ENCODE data around the gene ZNF598.
A peak's percentile ranks its signal among the peaks of the same experiment; 100 is the strongest.
"Not testable (repeated sequence)": the region's sequence is repeated elsewhere in the genome, so short reads cannot be mapped to it uniquely, and the experiment has no call there.

Gene ZNF598

GRCh38 chr16:2023092-2024031 lies 13.7 kb upstream of the ZNF598 start:
- H3K36me3 ChIP-seq (ENCODE audit: insufficient read depth, low read length), result no peaks in the 10 kb centered on the region
- H3K4me1 ChIP-seq (ENCODE audit: insufficient read depth, low read length), result peaks cover 30% of the 10 kb centered on the region
- peaks cover 10 to 35% of the 10 kb centered on the region in 2 donors for H3K27me3 ChIP-seq (ENCODE audit: control insufficient read depth in 1 of 2, insufficient read depth in 2 of 2, low read length in 2 of 2)
- H3K27ac ChIP-seq (ENCODE audit: low read depth, low read length), result no peak overlapping the region
- H3K9ac ChIP-seq (ENCODE audit: low read length), result no peak overlapping the region
- H3K4me3 ChIP-seq (ENCODE audit: low read depth in 1 of 2, low read length in 2 of 2), result peak overlapping the region; percentile 31 to 55
- H3K9me3 ChIP-seq (ENCODE audit: low read length), result no peaks in the 10 kb centered on the region

DNA sequence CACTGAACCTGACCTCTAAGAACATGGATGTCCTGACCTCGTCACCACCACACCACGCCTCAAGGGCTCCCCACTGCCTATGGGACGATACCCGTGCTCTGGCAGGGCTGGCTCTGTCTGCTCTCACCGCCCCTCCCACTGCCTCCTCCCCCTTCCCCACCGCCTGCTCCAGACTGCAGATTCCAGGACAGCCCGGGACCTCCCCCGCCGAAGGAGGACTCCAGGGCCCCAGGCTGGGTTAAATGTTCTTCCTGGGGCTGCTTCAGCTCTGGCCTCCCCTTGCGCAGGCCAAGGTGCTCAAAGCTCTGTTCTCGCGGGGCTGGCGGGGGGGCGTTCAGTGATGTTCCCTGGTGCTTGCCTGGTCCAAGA lies 13.1 kb upstream of the ZNF598 start:
- Histone ChIP-seq H3K4me1 (ENCODE audit: insufficient read depth, low read length) (peaks cover 24% of the 10 kb centered on the region), H3K4me3 (ENCODE audit: low read depth in 1 of 2, low read length in 2 of 2) (peak overlapping the region; percentile 31 to 55), H3K27ac (ENCODE audit: low read depth, low read length) (no peak overlapping the region), H3K9ac (ENCODE audit: low read length) (no peak overlapping the region), H3K9me3 (ENCODE audit: low read length) (no peaks in the 10 kb centered on the region), H3K27me3 (ENCODE audit: control insufficient read depth in 1 of 2, insufficient read depth in 2 of 2, low read length in 2 of 2) (peaks cover 10 to 35% of the 10 kb centered on the region in 2 donors), H3K36me3 (ENCODE audit: insufficient read depth, low read length) (no peaks in the 10 kb centered on the region)

DNA sequence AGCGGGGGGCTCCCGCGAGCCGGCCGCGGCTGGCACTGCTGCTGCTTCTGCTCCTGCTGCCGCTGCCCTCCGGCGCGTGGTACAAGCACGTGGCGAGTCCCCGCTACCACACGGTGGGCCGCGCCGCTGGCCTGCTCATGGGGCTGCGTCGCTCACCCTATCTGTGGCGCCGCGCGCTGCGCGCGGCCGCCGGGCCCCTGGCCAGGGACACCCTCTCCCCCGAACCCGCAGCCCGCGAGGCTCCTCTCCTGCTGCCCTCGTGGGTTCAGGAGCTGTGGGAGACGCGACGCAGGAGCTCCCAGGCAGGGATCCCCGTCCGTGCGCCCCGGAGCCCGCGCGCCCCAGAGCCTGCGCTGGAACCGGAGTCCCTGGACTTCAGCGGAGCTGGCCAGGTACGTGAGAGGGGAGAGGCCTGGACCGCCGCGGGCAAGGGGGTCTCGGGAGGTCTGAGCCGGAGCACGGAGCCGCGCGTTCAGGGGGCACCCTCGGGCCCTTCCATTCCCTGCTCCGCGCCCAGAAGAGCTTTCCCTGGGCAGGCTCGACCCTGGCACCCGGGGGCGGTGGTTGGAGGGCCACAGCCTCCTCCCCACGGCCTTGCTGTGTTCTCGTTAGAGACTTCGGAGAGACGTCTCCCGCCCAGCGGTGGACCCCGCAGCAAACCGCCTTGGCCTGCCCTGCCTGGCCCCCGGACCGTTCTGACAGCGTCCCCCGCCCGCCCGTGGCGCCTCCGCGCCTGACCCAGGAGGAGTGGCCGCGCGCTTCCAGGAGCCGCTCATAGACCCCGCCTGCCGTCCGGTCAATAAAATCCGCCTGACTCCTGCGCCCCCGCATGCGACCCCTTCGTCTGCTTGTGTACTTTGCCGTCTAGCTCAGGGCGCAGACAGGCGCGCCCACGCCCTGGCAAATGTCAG lies 10.6 kb upstream of the ZNF598 start:
- Histone ChIP-seq H3K27ac (ENCODE audit: low read depth, low read length) (no peak overlapping the region), H3K9me3 (ENCODE audit: low read length) (no peaks in the 10 kb centered on the region), H3K4me3 (ENCODE audit: low read depth in 1 of 2, low read length in 2 of 2) (no peak overlapping the region), H3K4me1 (ENCODE audit: insufficient read depth, low read length) (peaks cover 13% of the 10 kb centered on the region), H3K36me3 (ENCODE audit: insufficient read depth, low read length) (no peaks in the 10 kb centered on the region), H3K9ac (ENCODE audit: low read length) (no peak overlapping the region), H3K27me3 (ENCODE audit: control insufficient read depth in 1 of 2, insufficient read depth in 2 of 2, low read length in 2 of 2) (peaks cover 10 to 35% of the 10 kb centered on the region in 2 donors)

DNA sequence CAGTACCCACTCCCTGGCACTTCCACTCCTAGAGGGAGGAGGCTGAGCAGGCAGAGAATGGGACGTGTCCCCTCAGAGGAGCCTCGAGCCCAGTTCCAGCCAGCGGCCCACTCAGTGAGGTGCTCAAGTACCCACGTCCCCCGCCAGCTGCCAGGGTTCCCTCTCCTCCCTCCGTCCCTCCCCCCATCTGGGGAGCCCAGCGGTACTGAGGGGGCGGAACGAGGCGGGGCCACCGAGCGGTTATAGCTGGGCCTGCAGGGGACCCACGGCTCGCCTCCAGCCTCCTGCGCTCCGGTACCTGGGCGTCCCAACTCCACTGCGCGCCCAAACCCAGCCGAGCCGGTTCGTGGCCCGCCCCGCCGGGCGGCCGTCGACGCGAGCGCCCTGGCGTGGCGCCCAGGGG lies 9.9 kb upstream of the ZNF598 start, which contains the start of gene NPW:
Gene NPW, plus strand, starts transcription at position 268 of the 403 bp plus-strand sequence.
- Histone ChIP-seq H3K9me3 (ENCODE audit: low read length) (no peaks in the 10 kb centered on the region), H3K9ac (ENCODE audit: low read length) (no peak within 1 kb of the TSS), H3K27ac (ENCODE audit: low read depth, low read length) (no peak within 1 kb of the TSS), H3K36me3 (ENCODE audit: insufficient read depth, low read length) (no peaks in the 10 kb centered on the region), H3K4me3 (ENCODE audit: low read depth in 1 of 2, low read length in 2 of 2) (no peak within 1 kb of the TSS), H3K4me1 (ENCODE audit: insufficient read depth, low read length) (peaks cover 13% of the 10 kb centered on the region), H3K27me3 (ENCODE audit: control insufficient read depth in 1 of 2, insufficient read depth in 2 of 2, low read length in 2 of 2) (peaks cover 10 to 35% of the 10 kb centered on the region in 2 donors)

DNA sequence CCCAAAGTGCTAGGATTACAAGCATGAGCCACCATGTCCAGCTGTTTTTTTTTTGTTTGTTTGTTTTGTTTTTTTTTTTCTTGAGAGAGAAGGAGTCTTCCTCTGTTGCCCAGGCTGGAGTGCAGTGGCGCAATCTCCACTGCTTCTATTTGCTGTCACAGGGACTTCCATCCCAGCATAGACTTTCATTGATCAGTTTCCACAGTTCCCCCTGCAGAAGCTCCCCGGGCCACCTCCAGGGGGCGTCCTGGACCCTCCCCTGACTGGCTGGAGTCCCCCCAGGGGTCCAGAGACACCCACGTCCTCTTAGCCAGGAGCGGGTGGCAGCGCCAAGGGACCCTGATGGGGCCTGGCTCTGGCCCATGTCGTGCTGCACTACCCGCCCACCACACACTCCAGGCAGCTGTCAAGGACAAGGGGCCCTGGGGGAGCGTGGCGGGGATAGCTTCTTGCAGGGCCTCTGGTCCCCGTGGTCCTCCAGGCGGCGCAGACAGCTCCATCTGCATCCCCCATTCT lies 6.8 kb upstream of the ZNF598 start:
- Histone ChIP-seq H3K9me3 (ENCODE audit: low read length) (no peaks in the 10 kb centered on the region), H3K27ac (ENCODE audit: low read depth, low read length) (no peak overlapping the region), H3K4me3 (ENCODE audit: low read depth in 1 of 2, low read length in 2 of 2) (no peak overlapping the region), H3K9ac (ENCODE audit: low read length) (no peak overlapping the region), H3K27me3 (ENCODE audit: control insufficient read depth in 1 of 2, insufficient read depth in 2 of 2, low read length in 2 of 2) (peaks cover 6 to 28% of the 10 kb centered on the region in 2 donors), H3K4me1 (ENCODE audit: insufficient read depth, low read length) (no peaks in the 10 kb centered on the region), H3K36me3 (ENCODE audit: insufficient read depth, low read length) (no peaks in the 10 kb centered on the region)

- no peak overlapping the region for H3K4me3 ChIP-seq (ENCODE audit: low read depth in 1 of 2, low read length in 2 of 2)
- H3K9me3 ChIP-seq (ENCODE audit: low read length), result no peaks in the 10 kb centered on the region
- peaks cover 6 to 22% of the 10 kb centered on the region in 2 donors for H3K27me3 ChIP-seq (ENCODE audit: control insufficient read depth in 1 of 2, insufficient read depth in 2 of 2, low read length in 2 of 2)
- no peaks in the 10 kb centered on the region for H3K36me3 ChIP-seq (ENCODE audit: insufficient read depth, low read length)
- no peak overlapping the region for H3K9ac ChIP-seq (ENCODE audit: low read length)
- no peak overlapping the region for H3K27ac ChIP-seq (ENCODE audit: low read depth, low read length)
- H3K4me1 ChIP-seq (ENCODE audit: insufficient read depth, low read length), result no peaks in the 10 kb centered on the region
Observed at GRCh38 chr16:2015947-2016208, 6.3 kb upstream of the ZNF598 start.

GRCh38 chr16:2015117-2015946 lies 5.7 kb upstream of the ZNF598 start:
- no peaks in the 10 kb centered on the region for H3K9me3 ChIP-seq (ENCODE audit: low read length)
- H3K27me3 ChIP-seq (ENCODE audit: control insufficient read depth in 1 of 2, insufficient read depth in 2 of 2, low read length in 2 of 2), result peaks cover 6 to 17% of the 10 kb centered on the region in 2 donors
- peaks cover 4% of the 10 kb centered on the region for H3K4me1 ChIP-seq (ENCODE audit: insufficient read depth, low read length)
- H3K27ac ChIP-seq (ENCODE audit: low read depth, low read length), result no peak overlapping the region
- no peak overlapping the region for H3K4me3 ChIP-seq (ENCODE audit: low read depth in 1 of 2, low read length in 2 of 2)
- no peak overlapping the region for H3K9ac ChIP-seq (ENCODE audit: low read length)
- no peaks in the 10 kb centered on the region for H3K36me3 ChIP-seq (ENCODE audit: insufficient read depth, low read length)

- Histone ChIP-seq H3K27me3 (ENCODE audit: control insufficient read depth in 1 of 2, insufficient read depth in 2 of 2, low read length in 2 of 2) (no peaks in the 10 kb centered on the region), H3K4me3 (ENCODE audit: low read depth in 1 of 2, low read length in 2 of 2) (no peak overlapping the region), H3K9ac (ENCODE audit: low read length) (no peak overlapping the region), H3K27ac (ENCODE audit: low read depth, low read length) (no peak overlapping the region), H3K4me1 (ENCODE audit: insufficient read depth, low read length) (peaks cover 14% of the 10 kb centered on the region), H3K9me3 (ENCODE audit: low read length) (no peaks in the 10 kb centered on the region), H3K36me3 (ENCODE audit: insufficient read depth, low read length) (no peaks in the 10 kb centered on the region)
Observed at GRCh38 chr16:2013527-2013926, 3.9 kb upstream of the ZNF598 start.

- H3K9ac ChIP-seq (ENCODE audit: low read length); H3K27me3 ChIP-seq (ENCODE audit: control insufficient read depth in 1 of 2, insufficient read depth in 2 of 2, low read length in 2 of 2); H3K4me3 ChIP-seq (ENCODE audit: low read depth in 1 of 2, low read length in 2 of 2); H3K9me3 ChIP-seq (ENCODE audit: low read length); H3K36me3 ChIP-seq (ENCODE audit: insufficient read depth, low read length); H3K27ac ChIP-seq (ENCODE audit: low read depth, low read length): not testable (repeated sequence)
- H3K4me1 ChIP-seq (ENCODE audit: insufficient read depth, low read length), result peaks cover 31% of the 10 kb centered on the region
Observed at GRCh38 chr16:2011726-2012125, 2.1 kb upstream of the ZNF598 start.

GRCh38 chr16:2009164-2009711 lies 383 bp downstream of the ZNF598 start:
- Histone ChIP-seq H3K36me3 (ENCODE audit: insufficient read depth, low read length) (peaks cover 5% of the 10 kb centered on the region), H3K27ac (ENCODE audit: low read depth, low read length) (peak overlapping the region; percentile 86), H3K4me3 (ENCODE audit: low read depth in 1 of 2, low read length in 2 of 2) (peak overlapping the region; percentile 66 to 96), H3K4me1 (ENCODE audit: insufficient read depth, low read length) (peaks cover 41% of the 10 kb centered on the region), H3K9ac (ENCODE audit: low read length) (peak overlapping the region; percentile 54), H3K9me3 (ENCODE audit: low read length) (no peaks in the 10 kb centered on the region), H3K27me3 (ENCODE audit: control insufficient read depth in 1 of 2, insufficient read depth in 2 of 2, low read length in 2 of 2) (no peaks in the 10 kb centered on the region)
